ENCODE measurements around the gene LRR1.
"Not testable (repeated sequence)": the region's sequence is repeated elsewhere in the genome, so short reads cannot be mapped to it uniquely, and the experiment has no call there.

The LRR1 gene, protein sequence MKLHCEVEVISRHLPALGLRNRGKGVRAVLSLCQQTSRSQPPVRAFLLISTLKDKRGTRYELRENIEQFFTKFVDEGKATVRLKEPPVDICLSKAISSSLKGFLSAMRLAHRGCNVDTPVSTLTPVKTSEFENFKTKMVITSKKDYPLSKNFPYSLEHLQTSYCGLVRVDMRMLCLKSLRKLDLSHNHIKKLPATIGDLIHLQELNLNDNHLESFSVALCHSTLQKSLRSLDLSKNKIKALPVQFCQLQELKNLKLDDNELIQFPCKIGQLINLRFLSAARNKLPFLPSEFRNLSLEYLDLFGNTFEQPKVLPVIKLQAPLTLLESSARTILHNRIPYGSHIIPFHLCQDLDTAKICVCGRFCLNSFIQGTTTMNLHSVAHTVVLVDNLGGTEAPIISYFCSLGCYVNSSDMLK

GRCh38 chr14:49598485-49599300, at the start of gene LRR1:
TSS of gene LRR1 (plus strand) at chr14:49598940. CDS start at chr14:49599021, 81 bp downstream.
- DNase-seq (ENCODE audit: low read depth in 1 of 2, low spot score in 1 of 2) = peak; percentile 77 to 78

DNA sequence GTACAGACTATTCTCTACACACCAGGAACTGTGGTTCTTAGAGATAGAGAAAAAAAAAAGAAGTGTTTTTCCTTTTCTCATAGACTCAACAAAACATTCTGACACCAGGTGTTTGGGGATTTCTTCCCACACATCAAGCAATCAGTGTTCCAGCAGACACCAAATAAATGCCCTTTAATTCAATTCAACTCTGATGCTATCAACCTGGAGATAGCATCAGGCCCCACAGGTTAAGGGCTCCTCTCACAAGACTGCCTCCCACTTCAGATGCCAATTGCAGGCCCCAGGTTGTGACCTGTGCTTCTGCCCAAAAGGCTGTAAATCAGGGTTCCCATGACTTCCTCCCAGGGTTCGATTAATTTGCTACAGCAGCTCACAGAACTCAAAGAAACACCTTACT, 49.3 kb upstream of the LRR1 start:
- DNase-seq (ENCODE audit: low read depth in 1 of 2, low spot score in 1 of 2) = no peak

DNA sequence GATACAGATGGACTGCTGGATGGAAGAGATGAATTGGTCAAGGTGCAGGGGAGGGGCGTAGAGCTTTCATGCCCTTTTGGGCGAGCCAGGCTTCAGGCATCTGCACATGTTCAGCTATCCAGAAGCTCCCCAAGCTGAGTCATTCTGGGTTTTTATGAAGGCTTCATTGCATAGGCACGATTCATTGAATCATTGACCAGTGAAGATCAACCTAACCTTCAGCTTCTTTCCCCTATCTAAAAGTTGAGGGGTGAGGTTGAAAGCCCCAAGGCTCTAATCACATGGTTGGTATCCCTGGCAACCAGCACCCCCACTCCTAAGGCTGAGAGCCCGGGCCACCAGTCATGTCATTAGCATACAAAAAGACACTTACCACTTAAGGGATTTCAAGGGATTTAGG, 48.9 kb upstream of the LRR1 start:
- no peak for DNase-seq (ENCODE audit: low read depth in 1 of 2, low spot score in 1 of 2)

GRCh38 chr14:49550286-49551184, 48.2 kb upstream of the LRR1 start:
- DNase-seq (ENCODE audit: low read depth in 1 of 2, low spot score in 1 of 2) = no peak

GRCh38 chr14:49551569-49551968, 47.2 kb upstream of the LRR1 start:
- no peak for DNase-seq (ENCODE audit: low read depth in 1 of 2, low spot score in 1 of 2)

GRCh38 chr14:49553106-49553505, 45.6 kb upstream of the LRR1 start:
- DNase-seq (ENCODE audit: low read depth in 1 of 2, low spot score in 1 of 2) = no peak

DNA sequence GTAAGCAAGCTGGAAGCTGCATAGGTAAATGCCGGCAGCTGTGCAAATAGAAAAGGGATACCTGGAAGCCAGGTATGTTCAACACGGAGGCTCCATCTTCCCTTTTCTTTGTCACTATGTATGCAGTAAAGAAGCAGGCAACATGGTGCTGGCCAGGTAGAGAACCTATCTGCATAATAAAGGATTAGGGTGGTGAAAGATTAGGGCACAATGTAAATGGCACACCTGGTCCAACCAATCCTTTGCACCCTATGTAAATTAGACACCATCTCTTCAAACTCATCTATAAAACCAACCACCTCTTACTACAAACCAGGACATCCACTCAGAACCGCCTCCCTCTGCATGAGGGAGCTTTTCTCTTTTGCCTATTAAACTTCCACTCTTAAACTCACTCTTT, 44.8 kb upstream of the LRR1 start:
- DNase-seq (ENCODE audit: low read depth in 1 of 2, low spot score in 1 of 2) = no peak

DNA sequence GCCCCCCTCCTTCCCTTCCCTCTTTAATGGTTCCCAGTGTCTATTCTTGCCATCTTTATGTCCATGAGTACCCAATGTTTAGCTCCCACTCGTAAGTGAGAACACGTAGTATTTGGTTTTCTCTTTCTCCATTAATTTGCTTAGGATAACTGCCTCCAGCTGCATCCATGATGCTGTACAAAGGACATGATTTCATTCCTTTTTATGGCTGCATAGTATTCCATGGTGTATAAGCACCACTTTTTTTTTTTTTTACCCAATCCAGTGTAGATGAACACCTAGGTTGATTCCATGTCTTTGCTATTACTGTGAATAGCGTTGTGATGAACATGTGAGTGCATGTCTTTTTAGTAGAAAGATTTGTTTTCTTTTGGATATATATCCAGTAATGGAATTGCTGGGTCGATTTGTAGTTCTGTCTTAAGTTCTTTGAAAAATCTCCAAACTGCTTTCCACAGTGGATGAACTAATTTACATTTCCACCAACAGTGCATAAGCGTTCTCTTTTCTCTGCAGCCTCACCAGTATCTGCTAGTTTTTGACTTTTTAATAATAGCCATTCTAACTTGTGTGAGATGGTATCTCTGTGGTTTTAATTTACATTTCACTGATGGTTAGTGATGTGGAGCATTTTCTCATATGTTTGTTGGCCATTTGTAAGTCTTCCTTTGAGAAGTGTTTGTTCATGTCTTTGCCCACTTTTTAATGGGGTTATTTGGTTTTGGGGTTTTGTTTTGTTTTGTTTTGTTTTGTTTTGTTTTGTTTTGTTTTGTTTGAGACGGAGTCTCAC, 38.6 kb upstream of the LRR1 start:
- no peak for DNase-seq (ENCODE audit: low read depth in 1 of 2, low spot score in 1 of 2)

- DNase-seq (ENCODE audit: low read depth in 1 of 2, low spot score in 1 of 2) = no peak
Observed at GRCh38 chr14:49566714-49567113, 32.0 kb upstream of the LRR1 start.

GRCh38 chr14:49569281-49569680, 29.5 kb upstream of the LRR1 start:
- no peak for DNase-seq (ENCODE audit: low read depth in 1 of 2, low spot score in 1 of 2)

GRCh38 chr14:49574038-49574437, 24.7 kb upstream of the LRR1 start:
- no peak for DNase-seq (ENCODE audit: low read depth in 1 of 2, low spot score in 1 of 2)

DNA sequence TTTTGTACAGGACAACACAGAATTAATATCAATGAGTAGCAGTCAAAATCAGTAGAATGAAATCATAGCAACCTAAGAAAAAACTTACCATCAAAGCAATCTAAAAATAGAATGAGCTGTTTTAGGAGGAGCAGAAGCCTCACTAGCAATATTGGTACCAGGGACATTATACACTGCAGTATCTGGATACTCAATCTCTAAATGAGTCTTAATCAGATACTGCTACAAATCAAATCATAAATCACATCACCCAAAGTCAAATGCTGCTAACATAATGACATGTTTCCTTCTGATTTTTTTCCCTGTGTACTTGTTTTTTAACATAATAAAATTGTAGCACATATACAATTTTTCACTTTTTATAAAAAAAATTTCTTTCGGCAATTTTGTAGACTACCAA, 20.6 kb upstream of the LRR1 start:
- no peak for DNase-seq (ENCODE audit: low read depth in 1 of 2, low spot score in 1 of 2)

DNA sequence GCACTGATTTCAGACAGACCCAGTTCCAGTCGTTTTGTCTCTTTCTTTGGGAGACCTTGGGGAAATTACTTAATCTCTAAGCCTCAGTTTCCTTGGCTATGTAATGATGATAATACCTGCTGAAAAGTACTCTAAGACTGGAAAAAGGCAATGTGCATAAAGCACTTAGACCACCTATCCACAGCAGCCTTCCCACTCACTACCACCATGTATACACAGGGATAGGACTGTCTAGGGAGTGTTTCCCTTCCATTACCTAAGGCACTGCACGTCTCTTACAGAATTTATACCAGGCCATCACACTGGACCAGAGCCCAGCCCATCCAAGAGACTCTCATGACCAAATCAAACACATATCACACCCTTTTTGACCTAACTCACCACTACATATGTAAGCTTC, 18.9 kb upstream of the LRR1 start:
- no peak for DNase-seq (ENCODE audit: low read depth in 1 of 2, low spot score in 1 of 2)

DNA sequence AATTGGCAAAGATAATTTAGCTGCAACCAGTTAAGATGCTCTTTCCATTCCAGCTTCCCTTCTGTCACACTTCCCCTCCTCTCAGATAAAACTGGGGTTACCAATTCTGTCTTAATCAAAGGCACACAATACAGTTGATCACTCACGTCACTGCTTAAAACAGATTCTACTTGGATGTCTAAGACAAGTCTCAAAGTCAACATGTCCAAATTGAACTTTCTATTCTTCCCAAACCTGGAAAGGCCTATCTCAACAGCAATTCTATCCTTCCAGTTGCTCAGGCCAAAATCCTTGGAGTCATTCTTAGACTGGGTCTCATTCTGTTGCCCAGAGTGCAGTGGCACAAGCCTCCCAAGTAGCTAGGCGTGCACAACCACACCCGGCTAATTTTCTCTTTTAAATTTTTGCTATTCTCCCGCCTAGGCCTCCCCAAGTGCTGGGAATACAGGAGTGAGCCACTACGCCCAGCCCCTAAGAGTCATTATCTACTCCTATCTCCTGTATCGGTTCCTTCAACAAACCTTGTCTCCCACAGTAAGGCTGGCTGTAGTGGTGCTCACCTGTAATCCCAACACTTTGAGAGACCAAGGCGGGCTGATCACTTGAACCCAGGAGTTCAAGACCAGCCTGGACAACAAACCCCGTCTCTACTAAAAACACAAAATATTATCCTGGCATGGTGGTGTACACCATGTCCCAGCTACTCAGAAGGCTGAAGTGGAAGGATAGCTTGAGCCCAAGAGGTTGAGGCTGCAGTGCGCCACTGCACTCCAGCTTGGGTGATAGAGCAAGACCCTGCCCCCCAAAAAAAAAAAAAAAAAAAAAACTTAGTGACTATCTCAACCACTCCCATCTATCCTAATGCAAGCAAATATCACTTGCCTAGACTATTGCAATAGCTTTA, 17.3 kb upstream of the LRR1 start:
- no peak for DNase-seq (ENCODE audit: low read depth in 1 of 2, low spot score in 1 of 2)

GRCh38 chr14:49582113-49582977, 16.4 kb upstream of the LRR1 start:
- no peak for DNase-seq (ENCODE audit: low read depth in 1 of 2, low spot score in 1 of 2)

- no peak for DNase-seq (ENCODE audit: low read depth in 1 of 2, low spot score in 1 of 2)
Observed at GRCh38 chr14:49583629-49584028, 15.1 kb upstream of the LRR1 start.

- no peak for DNase-seq (ENCODE audit: low read depth in 1 of 2, low spot score in 1 of 2)
Observed at GRCh38 chr14:49584058-49584457, 14.7 kb upstream of the LRR1 start.

DNA sequence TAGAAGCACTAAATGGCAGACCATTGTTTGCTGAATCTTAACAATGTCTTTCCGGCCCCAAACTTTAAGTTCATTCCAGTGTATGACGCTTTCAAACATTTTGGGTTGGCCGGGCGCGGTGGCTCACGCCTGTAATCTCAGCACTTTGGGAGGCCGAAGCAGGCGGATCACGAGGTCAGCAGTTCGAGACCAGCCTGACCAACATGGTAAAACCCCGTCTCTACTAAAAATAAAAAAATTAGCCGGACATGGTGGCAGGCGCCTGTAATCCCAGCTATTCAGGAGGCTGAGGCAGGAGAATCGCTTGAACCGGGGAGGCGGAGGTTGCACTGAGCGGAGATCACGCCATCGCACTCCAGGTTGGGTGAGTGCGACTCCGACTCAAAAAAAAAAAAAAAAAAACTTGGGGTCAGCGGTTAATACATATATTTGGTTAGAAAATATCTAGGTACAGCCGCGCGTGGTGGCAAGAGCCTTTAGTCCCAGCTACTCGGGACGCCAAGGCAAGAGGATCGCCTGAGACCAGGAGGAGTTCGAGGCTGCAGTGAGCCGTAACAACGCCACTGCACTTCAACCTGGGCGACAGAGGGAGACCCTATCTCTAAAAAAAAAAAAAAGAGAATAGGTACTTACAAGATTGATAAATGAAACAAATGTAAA, 13.6 kb upstream of the LRR1 start:
- DNase-seq (ENCODE audit: low read depth in 1 of 2, low spot score in 1 of 2) = not testable (repeated sequence)
